HG03025 (cell line): ENCODE measurements around the gene CDC37.

ENCODE experiments used
- ATAC-seq: cut with Tn5 transposase; IDR thresholded peaks from one replicate; pipeline ENCODE4 v1.9.1; 2021; ENCODE audit warnings: mild to moderate bottlenecking, moderate library complexity; ENCODE audit not compliant: unreplicated experiment, low FRiP score

The CDC37 gene

DNA sequence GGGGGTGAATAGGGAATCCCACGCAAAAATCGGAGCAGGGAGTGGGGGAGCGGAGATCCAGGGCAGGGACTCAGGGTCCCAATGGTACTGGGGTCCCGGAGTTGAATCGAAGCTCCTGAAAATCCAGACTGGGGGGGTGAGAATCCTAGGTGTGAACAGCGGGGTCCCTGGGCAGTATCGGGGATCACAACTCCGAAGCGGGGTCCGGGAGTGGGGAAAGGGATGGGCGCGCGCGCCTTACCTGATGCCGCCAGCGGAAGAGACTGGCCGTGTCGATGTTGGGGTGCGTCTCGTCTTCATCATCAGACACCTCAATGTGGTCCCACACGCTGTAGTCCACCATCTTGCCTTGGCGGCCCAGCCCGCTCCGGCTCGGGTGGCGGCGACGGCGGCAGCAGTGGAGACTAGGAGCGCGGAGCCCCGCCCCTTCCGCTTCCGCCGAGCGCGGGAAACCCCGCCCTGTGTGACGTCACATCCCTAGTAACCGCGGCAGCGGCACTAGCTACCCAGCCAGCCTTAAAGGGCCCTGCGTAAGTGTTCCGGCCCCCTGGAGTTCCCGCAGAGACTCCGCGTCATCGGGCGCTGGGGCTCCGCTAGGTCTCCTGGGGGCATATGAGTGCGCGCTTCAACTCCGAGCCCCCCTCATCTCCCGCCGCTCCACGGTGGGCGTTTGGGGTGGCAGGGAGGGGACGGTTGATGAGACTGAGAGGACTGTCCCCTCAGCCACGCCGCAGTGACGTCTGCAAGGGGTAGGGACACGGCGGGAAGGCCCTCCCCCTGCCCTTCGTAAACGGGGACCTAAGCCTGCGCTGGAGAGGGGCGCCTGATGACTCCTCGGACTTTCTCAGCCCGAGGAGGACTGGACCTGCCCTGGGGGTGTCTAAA lies at the start of gene CDC37:
Gene CDC37, minus strand, starts transcription at position 406 of the 885 bp plus-strand sequence. Its CDS starts 63 bp downstream, at position 343.
- no peak for ATAC-seq

DNA sequence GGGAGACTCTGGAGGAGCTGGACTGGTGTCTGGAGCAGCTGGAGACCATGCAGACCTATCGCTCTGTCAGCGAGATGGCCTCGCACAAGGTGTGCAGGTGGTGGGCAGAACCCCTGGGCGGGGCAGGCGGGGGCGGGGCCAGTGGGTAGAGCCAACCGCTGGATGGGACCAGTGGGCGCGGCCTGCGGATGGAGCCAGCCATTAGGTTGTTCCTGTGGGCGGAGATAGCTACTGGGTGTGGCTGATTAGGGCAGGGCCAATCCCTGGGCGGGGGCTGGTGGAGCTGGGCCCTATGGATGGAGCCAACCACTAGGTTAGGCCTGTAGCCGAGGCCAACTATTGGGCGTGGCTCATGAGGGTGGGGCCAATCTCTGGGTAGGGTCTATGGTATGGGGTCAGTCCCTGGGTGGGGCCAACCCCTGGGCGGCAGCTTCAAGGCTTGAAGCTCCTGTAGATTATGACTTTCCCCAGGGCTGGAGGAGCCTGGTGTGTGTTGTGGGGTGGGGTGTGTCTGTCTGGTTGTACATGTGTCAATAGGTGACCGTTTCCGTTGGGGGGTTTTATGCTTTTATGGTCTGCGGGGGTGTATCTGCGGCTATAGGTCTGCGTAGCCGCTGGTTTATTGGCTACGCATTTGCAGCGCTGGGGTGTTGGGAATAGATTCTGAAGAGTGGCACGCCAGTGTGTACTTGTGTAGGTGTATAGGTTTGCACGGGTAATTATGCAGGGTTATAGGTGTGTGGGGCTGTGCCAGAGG lies 47.7 kb upstream of the CDC37 start:
- no peak for ATAC-seq

DNA sequence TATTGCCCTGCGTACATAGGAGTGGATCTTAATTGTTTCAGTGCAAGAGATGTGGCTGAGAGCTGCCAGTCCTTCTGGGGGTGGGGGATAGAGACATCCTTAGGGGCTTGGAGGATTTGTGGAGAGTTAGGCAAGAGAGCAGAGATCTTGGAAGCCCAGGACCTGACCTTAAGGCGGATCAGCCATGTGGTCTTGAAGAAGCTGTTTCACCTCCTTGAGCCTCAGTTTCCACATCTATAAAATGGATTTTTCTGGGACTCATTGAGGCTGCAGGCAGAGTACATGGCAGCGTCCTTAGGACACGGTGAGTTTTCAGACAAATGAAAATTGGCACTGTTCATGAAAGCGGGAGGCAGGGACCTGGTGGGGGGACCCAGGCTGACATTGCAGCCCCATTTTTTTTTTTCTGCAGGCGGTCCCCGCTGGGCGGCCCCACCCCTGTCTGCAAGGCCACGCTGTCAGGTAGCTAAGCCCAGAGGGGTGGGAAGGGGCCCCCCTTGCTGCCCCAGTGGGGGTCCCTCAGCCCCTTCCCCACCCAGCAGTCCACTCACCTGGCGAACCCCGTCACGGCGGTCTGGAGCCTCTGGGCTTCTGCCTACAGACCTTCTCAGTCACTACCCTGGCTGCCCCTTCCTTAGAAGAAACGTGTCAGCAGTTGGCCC lies 47.0 kb upstream of the CDC37 start:
- ATAC-seq = no peak

DNA sequence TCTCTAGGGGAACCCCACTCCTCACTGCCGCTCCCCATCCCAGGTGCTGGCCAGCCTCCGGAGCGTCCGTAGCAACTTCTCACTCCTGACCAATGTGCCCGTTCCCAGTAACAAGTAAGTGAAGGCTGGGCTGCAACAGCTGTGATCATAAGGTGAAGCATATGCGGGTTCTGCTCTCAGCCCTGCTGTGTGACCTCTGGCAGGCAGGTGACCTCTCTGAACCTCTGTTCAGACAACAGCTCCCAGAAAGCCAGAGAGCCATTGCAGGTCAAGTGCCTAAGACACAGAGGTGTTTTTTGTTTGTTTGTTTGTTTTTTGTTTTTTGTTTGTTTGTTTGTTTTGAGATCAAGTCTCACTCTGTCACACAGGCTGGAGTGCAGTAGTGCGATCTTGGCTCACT lies 45.7 kb upstream of the CDC37 start:
- ATAC-seq = no peak

DNA sequence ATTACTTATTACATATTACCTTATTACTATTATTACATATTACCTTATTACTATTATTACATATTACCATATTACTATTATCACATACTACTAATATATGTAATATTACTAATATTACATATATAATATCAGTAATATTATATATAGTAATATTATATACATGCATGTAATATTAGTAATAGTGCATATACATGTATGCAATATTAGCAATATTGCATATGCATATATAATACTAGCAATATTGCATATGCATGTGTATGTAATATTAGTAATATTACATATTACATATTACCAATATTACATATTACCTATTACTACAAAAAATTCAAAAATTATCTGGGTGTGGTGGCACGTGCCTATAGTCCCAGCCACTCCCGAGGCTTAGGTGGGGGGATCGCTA lies 39.4 kb upstream of the CDC37 start:
- no peak for ATAC-seq

DNA sequence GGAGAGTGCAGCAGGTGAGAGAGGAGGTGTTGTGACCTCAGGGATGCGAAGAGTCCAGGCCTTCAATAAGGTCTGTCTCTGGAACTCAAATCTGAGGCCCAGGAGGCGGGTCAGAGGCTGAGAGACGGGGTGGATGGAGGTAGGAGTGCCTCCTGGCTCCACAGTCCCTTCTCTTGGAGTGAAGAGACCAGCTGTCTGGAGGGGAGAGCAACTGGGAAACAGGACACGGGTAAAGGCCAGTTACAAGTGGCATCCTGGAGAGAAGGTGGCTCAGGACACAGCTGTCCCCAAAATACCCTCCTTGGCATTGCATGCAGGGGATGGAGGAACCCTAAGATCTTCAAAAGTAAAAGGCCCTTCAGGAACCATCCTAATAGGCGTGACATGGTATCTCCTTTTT lies 36.2 kb upstream of the CDC37 start:
- no peak for ATAC-seq

DNA sequence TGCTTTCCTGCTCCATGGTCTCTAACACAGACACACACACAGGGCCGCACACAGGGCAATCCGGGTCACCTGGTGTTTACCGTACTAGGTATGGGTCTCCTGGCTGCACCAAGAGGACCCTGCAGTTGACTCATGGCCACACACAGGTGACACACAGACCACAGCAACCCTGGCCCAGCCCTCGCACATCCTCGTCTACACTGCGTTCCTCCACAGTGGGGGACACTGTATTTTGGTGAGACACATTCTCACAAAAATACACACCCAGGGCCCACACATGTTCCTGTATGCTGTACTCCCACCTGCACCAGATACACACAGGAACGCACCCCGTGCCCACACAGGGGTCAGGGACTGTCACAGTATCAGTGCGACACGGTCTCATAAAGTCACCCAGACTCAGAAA lies 29.8 kb upstream of the CDC37 start:
- ATAC-seq = no peak

DNA sequence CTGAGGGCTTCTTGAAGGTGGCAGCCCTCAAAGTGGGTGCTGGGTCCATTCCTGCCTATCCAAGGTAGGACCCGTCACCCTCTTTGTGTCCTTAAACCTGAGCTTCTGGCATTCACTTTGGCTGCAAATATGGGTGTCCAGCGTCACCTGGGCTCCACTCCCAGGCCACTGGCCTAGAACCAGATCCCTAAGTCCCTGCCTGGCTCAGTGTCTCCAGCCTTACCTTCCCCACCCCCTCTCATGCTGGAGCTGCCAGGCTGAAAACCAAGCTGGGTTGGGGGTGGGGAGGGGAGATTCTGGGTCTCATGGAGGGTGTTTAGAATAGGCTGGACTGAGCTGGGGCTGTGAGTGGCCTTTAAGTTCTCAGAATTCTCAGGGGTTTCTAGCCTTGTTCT lies 29.4 kb upstream of the CDC37 start:
- ATAC-seq = no peak

DNA sequence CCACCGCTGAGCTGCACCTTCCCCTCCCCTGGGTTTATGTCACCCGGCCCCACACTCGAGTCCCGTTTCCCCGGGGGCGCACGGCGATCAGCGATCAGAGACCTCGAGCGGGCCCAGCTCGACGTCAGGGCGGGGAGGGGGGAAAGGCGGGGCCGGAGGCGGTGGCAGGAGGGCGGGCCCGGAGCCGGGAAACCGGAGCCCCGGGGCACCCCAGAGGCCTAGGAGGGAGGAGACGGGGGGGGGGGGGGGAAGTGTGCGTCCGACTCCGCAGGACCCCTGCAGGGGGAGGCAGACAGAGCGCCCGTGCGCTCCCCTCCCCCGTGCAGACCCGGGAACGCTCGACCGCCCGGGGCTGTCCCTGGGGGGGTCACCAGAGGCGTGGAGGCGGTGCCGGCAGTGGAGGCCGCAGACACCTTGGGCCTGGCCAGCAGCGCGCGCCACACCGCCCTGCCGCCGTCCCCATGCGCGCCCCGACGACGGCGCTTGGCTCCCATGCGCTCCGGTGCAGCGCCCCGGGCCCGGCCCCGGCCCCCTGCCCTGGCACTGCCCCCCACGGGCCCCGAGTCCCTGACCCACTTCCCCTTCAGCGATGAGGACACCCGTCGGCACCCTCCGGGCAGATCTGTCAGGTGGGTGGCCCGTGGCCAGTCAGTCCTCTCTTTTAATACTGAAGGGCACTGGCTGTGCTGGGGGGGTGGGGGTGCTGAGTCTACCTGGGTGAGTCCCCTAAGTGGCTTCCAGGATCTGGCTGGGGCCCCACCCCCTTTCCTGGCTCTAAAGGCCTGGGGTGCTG lies 28.8 kb upstream of the CDC37 start:
- no peak for ATAC-seq

DNA sequence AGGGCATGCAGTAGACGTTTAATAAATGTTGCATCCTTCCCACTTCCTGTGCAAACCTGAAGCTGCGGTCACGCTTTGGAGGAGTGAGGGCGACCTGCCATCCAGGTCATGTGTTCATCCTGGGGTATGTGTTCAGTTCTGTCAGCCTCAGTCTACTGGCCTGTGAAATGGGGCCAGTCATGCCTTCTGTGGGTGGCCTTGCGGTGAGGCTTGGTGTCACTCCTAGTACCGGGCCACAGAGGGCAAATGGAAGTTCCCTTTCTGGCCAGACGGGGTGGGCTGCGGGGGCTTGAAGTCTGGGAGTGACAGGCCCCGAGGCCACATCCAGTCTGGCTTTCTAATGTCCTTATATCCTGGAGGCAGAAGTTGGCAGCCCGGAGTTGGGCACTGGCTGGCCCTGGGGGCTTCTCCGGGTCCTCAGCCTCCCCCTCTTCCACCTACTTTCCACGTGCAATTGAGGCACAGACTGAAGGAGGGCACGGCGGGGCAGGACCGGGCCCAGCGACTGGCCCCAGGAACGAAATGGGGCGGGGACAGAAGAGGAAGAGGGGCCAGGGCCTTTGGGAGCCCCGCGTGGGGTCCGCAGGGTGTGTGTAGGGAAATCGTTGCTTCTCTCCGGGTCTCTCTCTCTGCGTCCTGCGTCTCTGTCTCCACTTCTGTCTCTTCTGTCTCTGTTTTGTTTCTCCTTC lies 28.1 kb upstream of the CDC37 start:
- ATAC-seq = no peak

DNA sequence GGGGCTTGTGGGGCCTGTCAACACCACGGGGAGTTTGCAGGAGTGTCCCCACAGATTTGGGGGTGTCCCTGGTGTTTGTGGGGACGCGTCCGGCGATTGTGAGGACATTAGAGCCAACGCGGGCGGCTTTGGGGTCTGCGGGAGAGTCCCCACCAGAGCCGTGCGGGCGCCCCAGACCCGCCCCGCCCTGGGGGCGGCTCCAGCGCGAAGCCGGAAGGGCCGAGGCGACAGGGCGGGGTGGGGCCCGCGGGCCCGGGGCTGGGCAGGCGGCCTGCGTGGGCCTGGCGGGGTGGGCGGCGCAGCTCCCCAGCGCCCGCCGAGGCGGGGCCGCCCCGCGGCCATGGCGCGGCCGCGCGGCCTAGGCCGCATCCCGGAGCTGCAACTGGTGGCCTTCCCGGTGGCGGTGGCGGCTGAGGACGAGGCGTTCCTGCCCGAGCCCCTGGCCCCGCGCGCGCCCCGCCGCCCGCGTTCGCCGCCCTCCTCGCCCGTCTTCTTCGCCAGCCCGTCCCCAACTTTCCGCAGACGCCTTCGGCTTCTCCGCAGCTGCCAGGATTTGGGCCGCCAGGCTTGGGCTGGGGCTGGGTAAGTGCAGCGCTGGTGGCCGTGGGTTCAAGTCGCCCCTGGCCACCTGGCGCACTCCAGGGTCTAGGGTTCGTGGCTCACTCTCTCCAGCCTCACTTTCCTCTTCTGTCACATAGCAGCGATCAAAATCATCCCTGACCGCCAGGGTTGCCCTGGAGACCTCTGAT lies 27.3 kb upstream of the CDC37 start:
- no peak for ATAC-seq

DNA sequence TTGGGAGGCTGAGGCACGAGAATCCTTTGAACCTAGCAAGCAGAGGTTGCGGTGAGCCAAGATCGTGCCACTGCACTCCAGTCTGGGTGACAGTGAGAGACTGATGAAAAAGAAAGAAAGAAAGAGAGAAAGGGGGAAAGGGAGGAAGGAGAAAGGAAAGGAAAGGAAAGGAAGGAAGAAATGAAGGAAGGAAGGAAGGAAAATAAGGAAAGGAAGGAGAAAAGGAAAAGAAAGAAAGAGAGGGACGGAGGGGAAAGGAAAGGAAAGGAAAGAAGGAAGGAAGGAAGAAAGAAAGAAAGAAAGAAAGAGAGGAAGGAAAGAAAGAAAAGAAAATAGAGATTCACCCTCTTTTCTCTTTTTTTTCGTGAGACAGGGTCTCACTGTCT lies 25.6 kb upstream of the CDC37 start:
- no peak for ATAC-seq

DNA sequence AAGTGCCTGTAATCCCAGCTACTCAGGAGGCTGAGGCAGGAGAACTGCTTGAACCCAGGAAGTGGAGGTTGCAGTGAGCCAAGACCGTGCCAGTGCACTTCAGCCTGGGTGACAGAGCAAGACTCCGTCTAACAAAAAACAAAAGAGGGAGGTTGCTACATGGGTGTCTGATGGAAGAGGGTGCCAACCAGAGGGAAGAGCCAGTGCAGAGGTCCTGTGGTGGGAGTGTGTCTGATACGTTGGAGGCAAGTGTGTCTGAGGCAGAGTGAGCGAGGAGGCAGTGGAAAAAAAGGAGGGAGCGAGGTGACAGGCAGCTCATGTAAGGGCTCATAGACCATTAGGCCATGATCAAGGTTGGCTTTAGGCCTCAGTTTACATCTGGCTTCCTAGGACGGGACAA lies 23.8 kb upstream of the CDC37 start:
- ATAC-seq = no peak

DNA sequence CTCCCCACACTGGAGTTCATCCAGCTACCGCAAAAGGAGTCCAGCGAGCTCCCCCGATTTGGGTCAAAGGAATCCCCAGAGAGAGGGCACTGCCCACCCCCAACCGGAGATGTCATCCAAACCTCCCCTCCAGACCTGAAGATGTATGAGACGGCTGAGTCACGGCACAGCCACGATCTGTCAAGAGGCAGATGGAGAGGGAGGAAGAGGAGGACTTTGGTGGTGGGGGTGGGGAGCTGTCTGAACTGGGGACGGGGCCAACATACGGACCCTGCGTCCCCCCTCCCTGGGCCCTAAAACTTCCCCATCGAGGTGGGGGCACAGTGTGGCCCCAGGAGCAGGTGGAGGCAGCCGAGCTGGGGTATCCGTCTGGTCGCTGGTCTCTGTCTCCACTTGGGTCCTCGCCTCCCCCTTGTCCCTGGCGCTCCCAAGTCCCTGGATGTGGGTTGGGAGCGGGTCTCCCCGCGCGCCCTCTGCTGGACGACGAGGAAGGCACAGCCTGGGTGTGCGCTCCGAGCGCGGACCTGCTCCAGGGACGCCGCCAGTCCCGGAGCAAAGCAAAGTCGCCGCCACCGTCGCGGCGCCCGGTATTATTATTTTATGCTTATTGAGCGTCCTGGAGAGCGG lies 20.8 kb upstream of the CDC37 start:
- no peak for ATAC-seq

DNA sequence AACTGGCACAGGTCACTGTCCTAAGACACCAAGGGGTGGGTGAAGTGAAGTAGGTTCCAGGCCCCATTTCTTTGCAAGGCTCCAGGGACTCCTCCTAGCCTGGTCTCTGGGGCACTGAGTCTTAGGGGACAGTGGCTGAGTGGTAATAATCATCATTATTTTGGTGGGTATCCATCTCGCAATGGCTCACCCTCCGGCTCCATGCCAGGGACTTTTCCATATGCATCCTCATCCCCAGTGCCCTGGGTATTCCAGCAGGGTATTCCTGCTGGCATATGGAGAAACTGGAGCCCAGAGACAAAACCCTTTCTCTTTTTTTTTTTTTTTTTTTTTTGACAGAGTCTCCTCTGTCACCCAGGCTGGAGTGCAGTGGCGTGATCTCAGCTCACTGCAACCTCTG lies 19.5 kb upstream of the CDC37 start:
- no peak for ATAC-seq

DNA sequence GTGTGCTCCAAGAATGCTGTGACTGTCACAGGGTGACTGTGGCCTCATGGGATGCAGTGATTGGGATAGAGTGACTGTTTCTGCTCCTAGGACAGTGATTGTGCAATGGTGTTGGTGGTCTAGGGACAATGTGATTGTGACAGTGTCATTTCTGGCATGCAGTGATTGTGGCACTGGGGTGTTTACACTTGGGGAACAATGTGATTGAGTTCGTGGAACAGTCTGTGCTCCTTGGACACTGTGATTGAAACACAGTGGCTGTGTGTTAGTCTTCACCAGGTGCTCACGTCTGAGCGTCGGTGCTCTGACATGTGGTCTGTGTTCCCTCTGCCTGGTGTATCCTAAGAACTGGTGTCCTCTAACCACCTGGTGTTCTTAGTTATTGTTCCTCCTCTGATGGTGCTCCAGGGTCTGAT lies 18.7 kb upstream of the CDC37 start:
- no peak for ATAC-seq

DNA sequence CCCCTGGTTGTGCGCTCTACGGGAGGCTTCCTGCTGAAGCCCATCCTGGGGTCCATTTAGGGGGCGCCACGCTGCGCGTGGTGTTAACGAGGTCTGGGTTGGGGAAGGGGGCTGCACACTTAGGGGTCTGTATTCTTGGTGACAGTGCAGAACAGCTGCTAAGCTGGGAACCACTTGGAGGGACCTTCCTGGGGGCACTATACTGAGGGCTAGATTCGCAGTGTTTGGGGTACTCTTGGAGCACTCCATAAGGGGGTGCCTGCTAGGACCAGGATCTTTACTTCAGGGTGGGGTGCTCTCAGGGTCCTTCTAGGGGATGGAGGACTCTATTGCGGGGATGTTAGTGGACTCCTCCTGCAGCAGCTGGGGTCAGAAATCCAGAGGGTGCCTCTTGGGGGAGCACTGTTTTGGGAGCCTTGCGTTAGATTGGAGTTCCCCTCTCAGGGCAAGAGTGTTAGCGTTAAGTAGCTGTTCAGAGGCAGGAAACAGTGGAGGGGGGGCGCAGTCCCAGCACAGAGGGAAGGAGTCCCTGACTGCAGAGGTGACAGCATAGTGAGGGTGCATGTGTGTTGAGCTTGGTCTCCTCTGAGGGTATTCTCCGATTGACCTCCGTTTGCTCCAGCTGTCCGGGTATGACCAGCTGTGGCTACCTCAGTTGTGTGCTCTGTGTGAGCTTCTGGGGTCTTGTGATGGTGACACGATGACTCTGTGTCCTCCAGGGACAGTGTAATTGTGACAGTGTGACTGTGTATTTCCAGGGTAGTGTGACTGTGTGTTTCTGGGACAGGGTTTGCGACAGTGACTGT lies 18.1 kb upstream of the CDC37 start:
- no peak for ATAC-seq
